Measurements from ENCODE around the gene TDRD1. TPM values are rescaled to one million over a fixed set of nuclear protein-coding genes. Genes with fewer than 3 reads are reported as not detected.

The TDRD1 gene
- total and polyA plus RNA-seq, 9 of the 15 experiments (the other 6 are each of a cell fraction or from before 2014, with no cell fraction given) = not detected

- no peak for TF ChIP-seq AFF1 (IDR thresholded peaks at IDR 0.05; ENCODE audit: low read depth in 1 of 2, partially characterized antibody in 2 of 2)
These were observed 94.8 kb downstream of the TDRD1 start (continued) for GRCh38 chr10:114273910-114274309.

- FAIRE-seq = no peak
- WGBS (ENCODE audit: insufficient coverage, low coverage, missing lambda C conversion rate) = 3% methylated on average over 13 of the region's 16 CpGs
- Histone ChIP-seq H2AFZ (ENCODE audit: low read depth, low read length) (no peak overlapping the region), H4K20me1 (replicated peaks; ENCODE audit: control insufficient read depth, insufficient read depth, low read length) (no peaks in the 10 kb centered on the region), H3K9ac (ENCODE audit: insufficient read depth in 1 of 2, low read depth in 2 of 2, low read length in 2 of 2) (no peak overlapping the region), H3K4me1 (replicated peaks in 1 of 2; ENCODE audit: control insufficient read depth in 2 of 2, insufficient read depth in 2 of 2, low read length in 2 of 2) (no peaks in the 10 kb centered on the region), H3K36me3 (ENCODE audit: control insufficient read depth, insufficient read depth, low read length) (no peaks in the 10 kb centered on the region), H3K27ac (ENCODE audit: extremely low read depth, low read depth, low read length) (no peak overlapping the region), H3K4me3 (no peak overlapping the region), H3K9me1 (ENCODE audit: control insufficient read depth, insufficient read depth, low read length) (no peaks in the 10 kb centered on the region), H3K4me2 (ENCODE audit: insufficient read depth, low read length) (no peak overlapping the region), H3K9me3 (replicated peaks; ENCODE audit: control insufficient read depth, insufficient read depth, low read depth, low read length) (no peaks in the 10 kb centered on the region), H3K27me3 (ENCODE audit: control insufficient read depth in 2 of 2, insufficient read depth in 2 of 2, low read length in 2 of 2) (peaks cover 0 to 11% of the 10 kb centered on the region in 2 experiments; a peak in 1 of 5 replicates), H3K79me2 (ENCODE audit: control insufficient read depth, insufficient read depth, low read length) (no peaks in the 10 kb centered on the region)
- ATAC-seq = no peak
- ChIA-PET POLR2A (no interaction called here), CTCF (ENCODE audit: low intra/inter-chr PET ratio) (no interaction called here)
- intact Hi-C loops (cut with micrococcal nuclease) = no loop called here
- TF ChIP-seq ZNF277 (CRISPR knock-in tag; IDR thresholded peaks at IDR 0.05; ENCODE audit: borderline replicate concordance) = no peak
- no peak for TF ChIP-seq HSF4 (CRISPR knock-in tag; IDR thresholded peaks at IDR 0.05; ENCODE audit: borderline replicate concordance)
- no peak for TF ChIP-seq CHD2 (IDR thresholded peaks at IDR 0.05; ENCODE audit: low read depth, low read length)
- no peak for TF ChIP-seq POLR2A (conservative IDR thresholded peaks at IDR 0.05)
- no peak for TF ChIP-seq ARID1B (IDR thresholded peaks at IDR 0.05)
- TF ChIP-seq ZKSCAN3 (CRISPR knock-in tag; IDR thresholded peaks at IDR 0.05) = no peak
- no peak for TF ChIP-seq RFX7 (CRISPR knock-in tag; IDR thresholded peaks at IDR 0.05)
- TF ChIP-seq TRIM24 (IDR thresholded peaks at IDR 0.05) = no peak
- DNase-seq (ENCODE audit: extremely low read depth in 1 of 4, low spot score in 3 of 4) = no peak
- no TSS peak for BruUV-seq (replicated peaks)
- in situ Hi-C loops (cut with MboI) = no loop called here
These were observed 95.7 kb downstream of the TDRD1 start for GRCh38 chr10:114274616-114275453.
